A673 (cell line): ENCODE results near the gene EDN3. TPM values are rescaled to one million over a fixed set of nuclear protein-coding genes. Genes with fewer than 3 reads are reported as not detected.

Experiments
- BruUV-seq: library from RNA; stranded (reverse); fragments of 400-500 nt; replicated peaks from 2 replicates; lab custom pipeline; 2021; lab: Mats Ljungman, UMichigan
- CTCF ChIA-PET: fragments of 300-600 bp; sonication (Branson Sonifier 250); formaldehyde crosslinking; loops from one replicate; lab custom pipeline; 2022; ENCODE audit warnings: antibody characterized with exemption; lab: Charles Lee
- POLR2A ChIA-PET: fragments of 300-600 bp; sonication (Branson Sonifier 250); formaldehyde crosslinking; loops from one replicate; lab custom pipeline; 2022; ENCODE audit warnings: antibody characterized with exemption; ENCODE audit not compliant: low non-redundant PET; lab: Charles Lee
- DNase-seq: peaks from one replicate; pipeline ENCODE4 v3.0.0-alpha.2; 2015; ENCODE audit warnings: low spot score
- H3K27ac ChIP-seq: fragments of 200-600 bp; sonication (generic); 2 replicates; pipeline ENCODE4 v1.5.1; 2016; ENCODE audit warnings: mixed run types, low read depth, mild to moderate bottlenecking, mixed read lengths, antibody characterized with exemption, low read length; ENCODE audit not compliant: poor library complexity, severe bottlenecking
- H3K27me3 ChIP-seq: fragments of 200-600 bp; sonication (generic); replicated peaks from 2 replicates; pipeline ENCODE4 v1.6.1; 2017; ENCODE audit warnings: mixed run types, low read depth, mild to moderate bottlenecking, mixed read lengths, antibody characterized with exemption, low read length; ENCODE audit not compliant: insufficient read depth, poor library complexity
- H3K36me3 ChIP-seq: fragments of 200-600 bp; sonication (generic); 2 replicates; pipeline ENCODE4 v1.6.1; 2016; ENCODE audit warnings: mixed run types, mild to moderate bottlenecking, mixed read lengths, antibody characterized with exemption, low read length; ENCODE audit not compliant: insufficient read depth, poor library complexity, severe bottlenecking
- H3K4me1 ChIP-seq: fragments of 200-600 bp; sonication (generic); 2 replicates; pipeline ENCODE4 v1.6.1; 2017; ENCODE audit warnings: mixed run types, mild to moderate bottlenecking, mixed read lengths, antibody characterized with exemption, low read length; ENCODE audit not compliant: insufficient read depth, poor library complexity, severe bottlenecking
- H3K4me3 ChIP-seq: fragments of 200-600 bp; sonication (generic); 2 replicates; pipeline ENCODE4 v1.5.1; 2016; ENCODE audit warnings: low read depth, mixed run types, mild to moderate bottlenecking, mixed read lengths, low read length; ENCODE audit not compliant: poor library complexity, severe bottlenecking
- H3K9me3 ChIP-seq: fragments of 200-600 bp; sonication (generic); 2 replicates; pipeline ENCODE4 v1.6.1; 2016; ENCODE audit warnings: mixed run types, low read depth, mild to moderate bottlenecking, mixed read lengths, antibody characterized with exemption, low read length; ENCODE audit not compliant: poor library complexity, severe bottlenecking
- CTCF ChIP-seq: fragments of 300-800, 200-600 bp; sonication (generic); conservative IDR thresholded peaks from 2 replicates; pipeline ENCODE4 v1.5.1; 2017; ENCODE audit warnings: low read depth, mild to moderate bottlenecking, antibody characterized with exemption, low read length, moderate library complexity, mixed read lengths
- EZH2 ChIP-seq: fragments of 200-600 bp; sonication (generic); IDR thresholded peaks from 2 replicates; pipeline ENCODE4 v1.6.1; 2017; ENCODE audit warnings: borderline replicate concordance, low read depth, mild to moderate bottlenecking, mixed read lengths, antibody characterized with exemption, low read length; ENCODE audit not compliant: poor library complexity, severe bottlenecking
- intact Hi-C: fragments of 100-400 bp; cut with micrococcal nuclease; formaldehyde crosslinking; loops from one replicate; pipeline ENCODE4 v1.10.0; 2022; ENCODE audit not compliant: unreplicated experiment
- total RNA-seq: library from RNA; stranded (reverse); gene quantifications from 2 replicates; pipeline ENCODE4 v1.2.3, GENCODE V29; 2021

EDN3 gene
- total RNA-seq, 1 experiment from 2014 or later: not detected

DNA sequence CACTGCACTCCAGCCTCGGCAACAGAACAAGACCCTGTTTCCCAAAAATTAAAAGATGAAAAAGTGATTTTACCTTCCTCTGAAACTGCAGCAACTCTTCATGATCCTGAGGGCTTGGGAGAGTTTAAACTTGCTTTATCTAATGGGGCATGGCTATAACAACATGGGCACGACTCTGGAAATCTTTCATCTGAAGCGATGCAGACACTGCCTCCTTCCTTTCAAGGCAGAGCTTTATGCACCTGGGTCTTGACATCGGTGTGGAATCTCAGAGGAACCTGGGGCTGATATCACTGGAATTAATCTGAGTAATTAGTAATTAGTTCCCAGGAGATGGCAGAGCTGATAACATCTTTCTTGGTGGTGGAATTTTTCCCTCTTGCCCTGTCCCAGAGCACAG, 52.1 kb downstream of the EDN3 start:
- no peak overlapping the region for H3K4me3 ChIP-seq
- no peaks in the 10 kb centered on the region for H3K9me3 ChIP-seq
- no peaks in the 10 kb centered on the region for H3K36me3 ChIP-seq
- no peaks in the 10 kb centered on the region for H3K4me1 ChIP-seq
- intact Hi-C loops: no loop called here
- BruUV-seq: no TSS peak
- POLR2A ChIA-PET: no interaction called here
- H3K27me3 ChIP-seq: peaks cover 1% of the 10 kb centered on the region
- CTCF ChIA-PET: no interaction called here
- no peak for TF ChIP-seq CTCF
- no peak for TF ChIP-seq EZH2
- DNase-seq: no peak
- H3K27ac ChIP-seq: no peak overlapping the region

DNA sequence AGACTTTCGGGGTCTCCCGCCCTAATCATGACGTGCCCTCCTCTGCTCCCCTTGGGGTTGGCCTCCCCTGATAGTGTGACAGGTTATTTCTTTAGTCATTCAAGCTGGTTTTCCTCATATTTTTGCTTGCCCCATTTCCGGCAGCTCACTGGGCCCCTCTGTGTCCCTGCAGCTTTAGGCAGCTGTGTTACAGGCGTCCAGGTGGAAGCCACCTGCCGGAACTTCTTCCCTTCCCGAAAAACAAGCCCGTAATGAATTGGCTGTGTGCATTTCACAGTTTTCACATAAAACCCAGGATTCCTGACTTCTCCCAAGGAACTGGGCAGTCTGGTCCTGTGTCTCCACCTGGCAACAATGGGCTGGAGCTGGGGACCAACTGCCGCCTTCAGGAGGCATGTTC, 52.6 kb downstream of the EDN3 start:
- TF ChIP-seq CTCF (no peak), EZH2 (no peak)
- no peak overlapping the region for H3K27ac ChIP-seq
- no peaks in the 10 kb centered on the region for H3K4me1 ChIP-seq
- H3K9me3 ChIP-seq: no peaks in the 10 kb centered on the region
- no peak for DNase-seq
- CTCF ChIA-PET: no interaction called here
- H3K27me3 ChIP-seq: no peaks in the 10 kb centered on the region
- H3K4me3 ChIP-seq: no peak overlapping the region
- POLR2A ChIA-PET: no interaction called here
- intact Hi-C loops: no loop called here
- no peaks in the 10 kb centered on the region for H3K36me3 ChIP-seq
- BruUV-seq: no TSS peak

DNA sequence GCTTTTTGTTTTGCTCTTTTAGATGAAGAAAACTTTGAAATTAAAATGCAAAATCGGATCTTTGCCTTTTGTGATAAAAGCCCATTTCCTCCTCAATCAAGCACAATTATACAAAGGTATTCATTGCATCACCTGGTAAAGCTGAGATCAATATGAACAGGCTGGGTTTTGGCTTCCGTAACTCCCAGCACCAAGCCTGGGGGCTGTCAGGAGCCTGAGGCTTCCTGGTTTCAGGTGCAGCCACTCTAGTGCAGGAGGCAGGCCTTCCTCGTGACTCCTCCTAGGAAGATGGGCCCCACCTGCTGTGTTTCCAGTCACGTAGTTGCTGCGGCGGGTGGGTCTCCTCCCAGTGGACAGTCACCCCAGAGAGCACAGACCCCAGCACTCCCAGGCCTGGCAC, 54.0 kb downstream of the EDN3 start:
- Histone ChIP-seq H3K27me3 (no peaks in the 10 kb centered on the region), H3K36me3 (no peaks in the 10 kb centered on the region), H3K27ac (no peak overlapping the region), H3K4me3 (no peak overlapping the region), H3K4me1 (no peaks in the 10 kb centered on the region), H3K9me3 (no peaks in the 10 kb centered on the region)
- BruUV-seq: no TSS peak
- TF ChIP-seq CTCF: no peak
- TF ChIP-seq EZH2: no peak
- intact Hi-C loops: no loop called here
- ChIA-PET POLR2A (no interaction called here), CTCF (no interaction called here)
- DNase-seq: no peak
